Eye (tissue), 1 donor: ENCODE results near the gene FGF8.

Source experiments
- DNase-seq: peaks from one replicate; pipeline ENCODE4 v3.0.0-alpha.2; 2015

The FGF8 gene

GRCh38 chr10:101725296-101726114, 50.4 kb downstream of the FGF8 start:
- no peak for DNase-seq

- no peak for DNase-seq
Measured at GRCh38 chr10:101724446-101724845, 51.5 kb downstream of the FGF8 start.

GRCh38 chr10:101723176-101723575, 52.7 kb downstream of the FGF8 start:
- DNase-seq, result no peak

GRCh38 chr10:101721806-101722205, 54.1 kb downstream of the FGF8 start:
- DNase-seq, result no peak

GRCh38 chr10:101720606-101721230, 55.2 kb downstream of the FGF8 start:
- no peak for DNase-seq
